Activated T-helper 17 cell treated with anti-CD3 and anti-CD28 coated beads, Interleukin-2, amount 50 U/mL, for 72 hours (primary cell): Measurements from ENCODE around the gene KRTAP10-4. TPM values are rescaled to one million over a fixed set of nuclear protein-coding genes. Genes with fewer than 3 reads are reported as not detected.
"Not testable (repeated sequence)": the region's sequence is repeated elsewhere in the genome, so short reads cannot be mapped to it uniquely, and the experiment has no call there.

Experiments used
- ATAC-seq: fragments of 150-1000 bp; cut with Tn5 transposase; replicated peaks from 2 replicates; pipeline ENCODE4 v1.10.0; 2021; ENCODE audit warnings: mild to moderate bottlenecking, moderate library complexity
- H3K27ac Mint-ChIP-seq: one replicate; pipeline ENCODE4 v1.8.0; 2022; ENCODE audit warnings: mixed read lengths
- H3K27me3 Mint-ChIP-seq: one replicate; pipeline ENCODE4 v1.8.0; 2022; ENCODE audit warnings: mixed read lengths
- H3K36me3 Mint-ChIP-seq: one replicate; pipeline ENCODE4 v1.8.0; 2022; ENCODE audit warnings: low read depth, mild to moderate bottlenecking, mixed read lengths
- H3K4me1 Mint-ChIP-seq: one replicate; pipeline ENCODE4 v1.8.0; 2022; ENCODE audit warnings: mixed read lengths
- H3K4me3 Mint-ChIP-seq: one replicate; pipeline ENCODE4 v1.8.0; 2022; ENCODE audit warnings: mild to moderate bottlenecking, mixed read lengths
- H3K9me3 Mint-ChIP-seq: one replicate; pipeline ENCODE4 v1.8.0; 2022; ENCODE audit warnings: mixed read lengths
- total RNA-seq, 2 donors: library from RNA; stranded (reverse); gene quantifications; one replicate each; pipeline ENCODE4 v1.2.3, GENCODE V29; 2022

The KRTAP10-4 gene
- total RNA-seq, 2 donors from 2014 or later: not detected

DNA sequence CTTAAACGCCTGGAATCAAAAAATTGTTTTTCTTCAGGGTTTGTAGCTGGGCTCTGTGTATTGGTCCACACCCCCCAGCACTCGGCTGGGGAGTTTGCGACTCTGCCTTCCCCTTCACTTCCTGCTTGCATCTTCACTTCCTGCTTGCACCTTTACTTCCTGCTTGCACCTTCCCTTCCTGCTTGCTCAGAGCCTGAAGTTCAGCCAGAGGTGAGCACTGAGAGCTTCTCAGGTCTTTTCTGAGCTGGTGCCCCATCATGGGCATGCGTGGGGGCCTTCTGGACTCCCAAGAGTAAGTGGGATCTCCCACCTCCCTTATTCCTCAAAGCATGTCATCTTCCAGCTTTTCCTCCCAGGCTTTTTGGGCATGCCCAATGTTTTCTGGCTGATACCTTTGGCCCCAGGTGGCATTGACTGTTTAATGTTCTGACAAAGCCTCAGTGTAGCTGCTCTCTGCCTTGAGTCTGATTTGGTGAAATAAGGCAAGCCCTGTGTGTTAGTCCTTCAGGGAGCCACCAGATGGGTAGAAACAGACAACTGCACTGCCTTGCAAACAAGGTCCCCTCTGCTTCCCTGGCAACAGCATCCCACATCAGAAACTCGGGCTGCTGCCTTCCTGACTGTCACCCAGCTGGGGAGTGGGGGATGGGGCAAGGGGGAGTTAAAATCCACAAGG, 25.7 kb upstream of the KRTAP10-4 start:
- peak overlapping the region; percentile 76 for H3K4me3 Mint-ChIP-seq
- peaks cover 13% of the 10 kb centered on the region for H3K9me3 Mint-ChIP-seq
- H3K36me3 Mint-ChIP-seq: no peaks in the 10 kb centered on the region
- ATAC-seq: peak; percentile 47
- peaks cover 12% of the 10 kb centered on the region for H3K4me1 Mint-ChIP-seq
- peak overlapping the region; percentile 98 for H3K27ac Mint-ChIP-seq
- H3K27me3 Mint-ChIP-seq: no peaks in the 10 kb centered on the region

DNA sequence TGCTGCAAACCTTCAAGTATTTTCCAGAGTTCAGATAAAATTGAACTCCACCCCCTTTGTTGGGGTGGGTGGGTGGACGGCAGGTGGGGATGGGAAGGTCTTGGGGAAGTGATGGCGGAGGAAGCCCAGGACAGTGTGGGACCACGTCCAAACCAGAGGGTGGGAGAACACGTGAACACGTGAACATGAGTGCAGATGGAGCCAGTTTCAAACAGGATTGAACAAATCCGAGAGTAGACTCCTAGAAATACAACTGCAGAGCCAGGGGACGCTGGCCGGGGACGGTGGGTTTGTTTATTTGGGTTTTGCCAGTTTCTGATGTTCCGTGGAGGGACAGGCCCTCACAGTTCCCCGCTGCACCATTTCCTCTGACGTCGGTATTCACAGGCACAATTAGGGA, 25.1 kb upstream of the KRTAP10-4 start:
- ATAC-seq: no peak
- H3K4me3 Mint-ChIP-seq: peak overlapping the region; percentile 76
- H3K4me1 Mint-ChIP-seq: peaks cover 12% of the 10 kb centered on the region
- H3K9me3 Mint-ChIP-seq: peaks cover 18% of the 10 kb centered on the region
- H3K36me3 Mint-ChIP-seq: no peaks in the 10 kb centered on the region
- no peaks in the 10 kb centered on the region for H3K27me3 Mint-ChIP-seq
- H3K27ac Mint-ChIP-seq: peak overlapping the region; percentile 98

DNA sequence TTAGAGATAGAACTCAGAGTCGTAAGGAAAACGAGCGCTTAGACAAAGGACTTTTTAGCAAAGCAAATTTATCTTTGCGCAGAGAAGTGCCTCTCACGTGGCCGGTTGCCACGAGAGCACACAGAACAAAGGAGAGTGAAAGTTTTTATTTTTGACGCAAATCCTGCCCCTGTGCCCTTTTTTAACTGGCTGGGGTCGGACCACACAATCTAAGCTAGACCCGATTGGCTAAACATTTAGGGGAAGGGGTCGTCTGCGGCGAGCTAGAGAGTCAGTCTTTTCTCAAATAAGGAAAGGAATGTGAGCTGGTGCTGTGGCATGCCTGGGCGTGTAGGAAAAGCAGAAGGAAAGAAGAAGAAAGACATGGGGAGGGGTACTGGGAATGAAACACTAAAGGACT, 24.6 kb upstream of the KRTAP10-4 start:
- H3K27ac Mint-ChIP-seq: no peak overlapping the region

DNA sequence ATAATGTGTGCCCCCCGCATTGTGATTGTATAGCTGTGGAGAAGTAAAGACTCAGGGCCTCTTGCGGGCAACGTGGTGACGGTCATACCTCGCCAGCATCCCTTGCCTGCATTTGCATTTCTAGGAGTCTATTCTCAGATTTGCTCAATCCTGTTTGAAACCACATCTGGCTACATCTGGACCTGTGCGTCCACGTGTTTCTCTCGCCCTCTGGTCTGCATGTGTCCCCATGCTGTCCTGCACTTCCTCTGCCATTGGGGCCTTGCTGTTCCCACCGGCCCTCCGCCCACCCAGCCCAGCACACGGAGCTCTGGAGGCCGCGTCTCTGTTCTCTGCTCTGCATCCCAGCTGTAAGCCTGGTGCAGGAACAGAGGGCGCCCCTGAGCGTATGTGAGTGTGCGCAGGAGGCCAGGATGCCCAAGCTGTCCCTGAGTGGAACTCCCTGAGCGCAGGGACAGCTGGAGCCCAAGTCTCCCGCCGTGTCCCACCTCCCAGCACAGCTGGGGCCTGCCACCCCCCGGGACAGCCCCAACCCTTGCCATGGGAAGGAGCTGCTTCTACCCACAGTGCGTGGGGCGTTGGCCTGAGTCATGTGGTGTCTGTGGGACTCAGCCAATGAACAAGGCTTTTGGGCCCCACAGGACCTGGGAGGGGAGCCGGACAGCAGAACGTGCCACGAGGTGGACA, 23.9 kb upstream of the KRTAP10-4 start:
- Mint-ChIP-seq H3K36me3 (no peaks in the 10 kb centered on the region), H3K4me3 (no peak overlapping the region), H3K27me3 (no peaks in the 10 kb centered on the region), H3K27ac (no peak overlapping the region), H3K9me3 (peaks cover 18% of the 10 kb centered on the region), H3K4me1 (peaks cover 12% of the 10 kb centered on the region)
- no peak for ATAC-seq

More for the DNA sequence above, 24.6 kb upstream of the KRTAP10-4 start:
- no peak for ATAC-seq
- H3K4me3 Mint-ChIP-seq: no peak overlapping the region
- no peaks in the 10 kb centered on the region for H3K36me3 Mint-ChIP-seq
- no peaks in the 10 kb centered on the region for H3K27me3 Mint-ChIP-seq
- peaks cover 12% of the 10 kb centered on the region for H3K4me1 Mint-ChIP-seq
- peaks cover 18% of the 10 kb centered on the region for H3K9me3 Mint-ChIP-seq

DNA sequence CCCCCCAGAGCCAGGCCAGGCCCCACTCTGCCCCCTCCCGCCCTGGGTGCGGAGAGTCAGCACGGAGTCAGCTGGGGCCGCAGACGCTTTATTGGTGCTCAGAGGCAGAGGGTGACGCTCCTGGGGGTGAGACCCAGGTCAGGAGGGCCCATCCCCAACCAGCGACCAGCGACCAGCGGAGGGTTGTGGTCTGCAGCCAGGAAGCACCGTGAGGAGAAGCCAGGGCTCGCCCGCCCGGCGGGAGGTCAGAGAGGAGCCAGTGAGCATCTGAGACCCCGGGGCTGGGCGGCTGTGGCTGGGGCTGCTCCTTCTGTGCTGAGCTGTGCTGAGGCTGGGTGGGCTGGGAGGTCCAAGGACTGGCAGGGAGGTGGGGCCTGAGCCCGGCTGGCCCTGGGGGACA, 23.2 kb upstream of the KRTAP10-4 start:
- not testable (repeated sequence) for H3K36me3 Mint-ChIP-seq, H3K27ac Mint-ChIP-seq, H3K27me3 Mint-ChIP-seq, H3K4me3 Mint-ChIP-seq, ATAC-seq
- H3K9me3 Mint-ChIP-seq: peaks cover 18% of the 10 kb centered on the region
- H3K4me1 Mint-ChIP-seq: peaks cover 12% of the 10 kb centered on the region

DNA sequence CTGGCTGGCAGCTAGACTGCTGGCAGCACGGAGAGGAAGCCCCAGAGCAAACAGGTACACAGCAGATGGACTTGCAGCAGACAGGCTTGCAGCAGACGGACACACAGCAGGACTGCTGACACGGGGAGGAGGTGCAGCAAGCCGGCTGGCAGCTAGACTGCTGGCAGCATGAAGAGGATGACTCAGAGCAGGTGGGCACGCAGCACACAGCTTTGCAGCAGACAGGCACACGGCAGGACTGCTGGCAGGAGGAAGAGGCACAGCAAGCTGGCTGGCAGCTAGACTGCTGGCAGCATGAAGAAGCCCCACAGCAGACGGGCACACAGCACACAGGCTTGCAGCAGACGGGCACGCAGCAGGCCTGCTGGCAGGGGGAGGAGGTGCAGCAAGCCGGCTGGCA, 22.7 kb upstream of the KRTAP10-4 start:
- no peaks in the 10 kb centered on the region for H3K36me3 Mint-ChIP-seq
- no peak for ATAC-seq
- H3K4me3 Mint-ChIP-seq: no peak overlapping the region
- H3K27me3 Mint-ChIP-seq: peaks cover 4% of the 10 kb centered on the region
- H3K9me3 Mint-ChIP-seq: peaks cover 18% of the 10 kb centered on the region
- no peak overlapping the region for H3K27ac Mint-ChIP-seq
- H3K4me1 Mint-ChIP-seq: peaks cover 12% of the 10 kb centered on the region

DNA sequence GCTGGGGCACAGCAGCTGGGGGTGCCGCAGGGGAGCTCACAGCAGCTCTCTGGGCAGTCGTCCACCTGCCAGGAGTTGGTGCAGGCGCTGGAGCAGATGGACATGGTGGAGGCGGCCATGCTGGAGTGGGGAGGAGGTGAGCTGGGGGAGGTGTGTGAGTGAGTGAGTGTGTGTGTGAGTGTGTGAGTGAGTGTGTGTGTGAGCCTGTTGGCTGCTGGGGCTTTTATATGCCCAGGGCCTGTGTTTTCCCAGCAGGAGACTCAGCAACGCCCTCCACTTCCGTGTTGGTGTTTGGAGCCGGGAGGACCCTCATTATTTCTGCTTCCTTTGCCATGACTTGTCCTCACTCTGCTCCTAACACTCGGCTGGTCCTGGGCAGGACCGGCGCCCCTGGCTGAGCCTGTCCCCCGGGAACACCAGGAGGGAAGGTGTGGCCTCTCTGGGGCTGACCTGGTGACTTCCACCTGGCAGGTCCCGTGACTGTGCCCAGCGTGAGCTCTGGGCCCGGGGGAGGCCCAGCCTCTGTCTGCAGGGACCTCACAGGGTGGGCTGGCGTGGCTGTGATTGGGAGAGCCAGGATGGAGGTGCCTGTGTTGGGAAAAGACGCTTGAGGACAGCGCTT, 22.1 kb upstream of the KRTAP10-4 start, which contains the start of gene KRTAP10-2:
Gene KRTAP10-2 (minus strand): TSS at position 166 of the 622 bp plus-strand sequence. CDS start 47 bp downstream, at position 119.
- no peak for ATAC-seq
- Mint-ChIP-seq H3K27me3 (peaks cover 4% of the 10 kb centered on the region), H3K4me3 (no peak within 1 kb of the TSS), H3K9me3 (peaks cover 18% of the 10 kb centered on the region), H3K36me3 (no peaks in the 10 kb centered on the region), H3K4me1 (peaks cover 12% of the 10 kb centered on the region), H3K27ac (no peak within 1 kb of the TSS)

DNA sequence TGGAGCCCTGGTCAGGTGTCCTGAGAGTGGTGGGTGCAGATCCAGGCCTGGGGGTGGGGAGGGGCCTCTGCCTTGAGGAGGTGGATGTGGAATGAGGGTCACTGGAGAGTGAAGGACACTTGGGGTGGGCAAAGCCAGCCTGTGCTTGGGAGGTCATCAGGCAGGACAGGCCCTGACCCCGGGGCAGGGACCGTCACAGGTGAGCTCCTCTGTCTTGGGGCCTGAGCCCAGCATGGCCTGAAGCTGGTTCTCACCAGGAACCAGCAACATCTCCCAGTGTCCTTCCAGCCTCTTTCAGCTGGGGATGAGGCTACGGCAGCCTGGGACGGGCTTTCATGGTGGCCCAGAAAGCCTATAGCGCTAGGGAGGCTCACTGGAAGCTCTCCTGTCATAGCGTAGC, 21.4 kb upstream of the KRTAP10-4 start:
- peaks cover 12% of the 10 kb centered on the region for H3K9me3 Mint-ChIP-seq
- ATAC-seq: no peak
- no peaks in the 10 kb centered on the region for H3K36me3 Mint-ChIP-seq
- peaks cover 8% of the 10 kb centered on the region for H3K4me1 Mint-ChIP-seq
- peaks cover 4% of the 10 kb centered on the region for H3K27me3 Mint-ChIP-seq
- no peak overlapping the region for H3K4me3 Mint-ChIP-seq
- no peak overlapping the region for H3K27ac Mint-ChIP-seq

DNA sequence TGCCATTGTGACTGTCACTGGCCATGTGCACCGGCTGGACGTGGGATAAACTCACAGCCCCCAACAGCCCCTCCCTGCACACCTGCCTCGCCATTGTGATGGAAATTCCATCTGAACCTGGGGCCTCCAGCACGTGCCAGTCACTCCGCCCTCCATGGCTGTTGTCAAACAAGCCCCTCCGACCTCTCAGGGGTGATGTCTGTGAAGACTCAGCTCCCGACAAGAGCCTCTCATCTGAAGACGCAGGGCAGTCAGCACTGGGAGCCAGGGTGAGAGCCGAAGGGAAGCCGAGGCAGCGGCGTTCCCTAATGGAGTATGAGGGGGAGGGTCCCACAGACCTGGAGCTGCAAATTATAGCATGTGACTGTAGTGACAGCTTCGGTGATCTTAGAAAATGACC, 20.8 kb upstream of the KRTAP10-4 start:
- peaks cover 6% of the 10 kb centered on the region for H3K9me3 Mint-ChIP-seq
- H3K4me1 Mint-ChIP-seq: peaks cover 3% of the 10 kb centered on the region
- ATAC-seq: no peak
- H3K36me3 Mint-ChIP-seq: no peaks in the 10 kb centered on the region
- H3K4me3 Mint-ChIP-seq: no peak overlapping the region
- peaks cover 4% of the 10 kb centered on the region for H3K27me3 Mint-ChIP-seq
- no peak overlapping the region for H3K27ac Mint-ChIP-seq

DNA sequence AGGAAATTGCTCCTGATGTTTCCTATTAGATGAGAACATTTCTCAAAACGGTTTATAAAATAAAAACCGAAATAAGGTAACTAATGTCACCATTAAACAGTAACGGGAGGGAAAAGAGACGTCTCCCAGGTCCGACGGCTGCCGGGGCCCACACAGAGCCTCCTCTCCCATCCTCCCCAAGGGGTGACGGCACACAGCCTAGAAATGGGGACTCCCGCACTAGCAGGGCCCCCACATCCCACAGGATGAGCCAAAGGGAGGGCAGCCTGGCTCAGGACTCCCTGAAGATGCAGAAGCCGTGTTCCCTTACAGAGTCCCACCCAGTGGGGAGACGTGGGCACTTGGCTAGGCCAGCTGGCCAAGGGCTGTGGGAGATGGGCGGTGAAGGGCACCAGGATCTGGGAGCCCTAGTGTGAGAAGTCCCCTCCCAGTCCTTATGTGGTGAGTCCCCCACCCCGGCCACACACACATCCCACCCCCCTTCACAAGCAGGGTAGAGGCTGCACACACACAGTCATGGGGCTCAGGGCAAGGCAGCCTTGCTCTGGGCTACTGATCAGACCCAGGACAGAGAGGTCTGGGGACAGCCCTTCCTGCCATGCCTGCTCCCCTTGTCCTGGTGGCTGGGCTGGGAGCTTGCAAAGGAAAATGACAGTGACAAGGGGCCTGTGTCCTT, 18.2 kb upstream of the KRTAP10-4 start:
- Mint-ChIP-seq H3K27ac (no peak overlapping the region), H3K36me3 (no peaks in the 10 kb centered on the region), H3K27me3 (peaks cover 4% of the 10 kb centered on the region), H3K4me3 (no peak overlapping the region), H3K4me1 (no peaks in the 10 kb centered on the region), H3K9me3 (peaks cover 4% of the 10 kb centered on the region)
- ATAC-seq: no peak

DNA sequence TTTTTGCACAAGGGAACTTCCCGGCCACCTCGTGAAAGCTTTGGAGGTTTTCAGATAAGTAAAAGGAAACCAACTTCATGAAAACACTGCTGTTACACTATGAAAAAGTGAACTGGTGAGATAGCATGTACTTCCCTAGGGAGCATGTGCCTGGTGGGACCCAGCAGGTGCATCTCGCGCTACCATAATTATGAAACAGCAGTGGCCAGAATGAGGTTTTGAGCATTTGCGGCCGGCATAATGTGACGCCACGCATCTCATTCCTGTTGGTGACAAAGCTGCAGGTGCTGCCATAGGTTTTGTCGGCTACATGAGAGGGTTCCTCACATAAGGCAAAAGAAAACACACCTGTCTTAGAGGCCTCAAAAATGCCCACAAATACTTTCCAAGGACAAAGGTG, 16.6 kb upstream of the KRTAP10-4 start:
- H3K27me3 Mint-ChIP-seq: peaks cover 4% of the 10 kb centered on the region
- H3K4me3 Mint-ChIP-seq: no peak overlapping the region
- no peak for ATAC-seq
- peaks cover 10% of the 10 kb centered on the region for H3K9me3 Mint-ChIP-seq
- no peak overlapping the region for H3K27ac Mint-ChIP-seq
- H3K36me3 Mint-ChIP-seq: no peaks in the 10 kb centered on the region
- no peaks in the 10 kb centered on the region for H3K4me1 Mint-ChIP-seq

DNA sequence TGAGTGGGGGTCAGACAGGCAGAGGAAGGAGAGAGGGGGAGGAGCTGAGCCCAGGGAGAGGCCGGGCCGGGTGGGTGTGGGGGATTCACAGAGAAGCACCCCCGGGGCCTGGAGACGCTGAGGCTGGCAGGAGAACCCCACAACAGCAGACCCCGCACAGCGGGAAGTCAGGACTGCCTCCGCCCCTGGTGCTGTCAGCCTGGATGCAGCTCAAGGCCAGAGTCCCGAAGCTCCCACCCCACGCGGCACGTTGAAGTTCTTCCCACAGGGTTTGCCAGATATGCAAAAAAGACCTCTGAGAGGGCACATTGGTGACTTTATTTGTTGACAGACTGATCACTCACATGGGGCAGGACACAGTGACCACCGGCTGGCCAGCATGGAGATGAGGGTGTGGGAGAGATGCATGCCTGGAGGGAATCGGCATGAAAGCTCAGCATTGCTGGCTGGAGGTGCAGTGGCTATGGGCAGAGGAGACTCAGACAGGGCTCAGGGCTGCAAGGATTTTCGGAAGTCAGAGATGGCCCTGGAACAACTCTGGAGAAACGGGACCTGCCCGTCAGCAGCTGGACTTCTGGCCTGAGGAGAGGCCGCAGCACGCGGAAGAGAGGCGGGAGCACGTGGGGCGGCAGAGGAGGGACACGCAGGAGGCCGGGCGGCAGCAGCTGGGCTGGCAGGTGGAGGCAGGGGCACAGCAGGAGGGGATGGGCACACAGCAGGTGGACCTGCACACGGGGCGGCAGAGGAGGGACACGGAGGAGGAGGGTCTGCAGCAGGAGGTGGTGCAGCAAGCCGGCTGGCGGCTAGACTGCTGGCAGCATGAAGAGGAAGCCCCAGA, 15.8 kb upstream of the KRTAP10-4 start:
- H3K27me3 Mint-ChIP-seq: peaks cover 4% of the 10 kb centered on the region
- no peaks in the 10 kb centered on the region for H3K4me1 Mint-ChIP-seq
- no peak for ATAC-seq

DNA sequence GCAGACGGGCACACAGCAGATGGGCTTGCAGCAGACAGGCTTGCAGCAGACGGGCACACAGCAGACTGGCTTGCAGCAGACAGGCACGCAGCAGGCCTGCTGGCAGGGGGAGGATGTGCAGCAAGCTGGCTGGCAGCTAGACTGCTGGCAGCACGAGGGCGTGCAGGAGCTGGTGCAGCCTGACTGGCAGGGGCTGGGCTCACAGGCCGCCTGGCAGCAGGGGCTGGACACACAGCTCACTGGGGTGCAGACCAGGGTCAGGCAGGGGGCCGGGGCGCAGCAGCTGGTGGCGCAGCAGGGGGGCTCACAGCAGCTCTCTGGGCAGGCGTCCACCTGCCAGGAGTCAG, 15.2 kb upstream of the KRTAP10-4 start:
- H3K9me3 Mint-ChIP-seq, H3K27me3 Mint-ChIP-seq, ATAC-seq, H3K27ac Mint-ChIP-seq, H3K36me3 Mint-ChIP-seq, H3K4me3 Mint-ChIP-seq, H3K4me1 Mint-ChIP-seq: not testable (repeated sequence)

More for the DNA sequence above, 15.8 kb upstream of the KRTAP10-4 start:
- Mint-ChIP-seq H3K4me3 (no peak overlapping the region), H3K9me3 (peaks cover 10% of the 10 kb centered on the region), H3K36me3 (no peaks in the 10 kb centered on the region), H3K27ac (no peak overlapping the region)

DNA sequence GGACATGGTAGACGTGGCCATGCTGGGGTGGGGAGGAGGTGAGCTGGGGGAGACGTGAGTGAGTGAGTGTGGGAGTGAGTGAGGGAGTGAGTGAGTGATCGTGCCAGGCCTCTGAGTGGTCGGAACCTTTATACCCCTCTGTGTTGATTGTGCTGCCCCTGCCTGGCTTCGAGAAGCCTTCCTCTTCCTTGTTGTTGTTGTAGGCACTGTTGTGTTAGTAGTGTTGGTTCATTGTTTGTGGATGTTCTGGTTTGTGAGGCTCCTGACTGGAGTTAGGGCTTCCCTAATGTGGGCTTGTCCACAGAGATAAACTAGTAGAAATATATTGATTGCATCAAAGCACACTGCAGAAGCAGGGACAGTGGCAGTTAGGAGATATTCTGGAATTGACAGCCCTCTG, 14.8 kb upstream of the KRTAP10-4 start, which contains the start of gene KRTAP10-3:
Gene KRTAP10-3 (minus strand): TSS at position 101 of the 400 bp plus-strand sequence. CDS start 80 bp downstream, at position 21.
- no peak within 1 kb of the TSS for H3K27ac Mint-ChIP-seq
- H3K36me3 Mint-ChIP-seq: no peaks in the 10 kb centered on the region
- H3K9me3 Mint-ChIP-seq: peaks cover 5% of the 10 kb centered on the region
- no peak for ATAC-seq
- H3K4me1 Mint-ChIP-seq: no peaks in the 10 kb centered on the region
- no peak within 1 kb of the TSS for H3K4me3 Mint-ChIP-seq
- peaks cover 4% of the 10 kb centered on the region for H3K27me3 Mint-ChIP-seq
